GM12878 (cell line): Measurements from ENCODE around the gene STARD13.

Source experiments
- ETV6 ChIP-seq, 2 experiments: fragments of 450-650 bp in 1 of 2; IDR thresholded peaks in 1 of 2; conservative IDR thresholded peaks in 1 of 2; 2 replicates each; pipeline ENCODE4 v1.6.1; 2014; ENCODE audit warnings: antibody characterized with exemption in 1 of 2, borderline replicate concordance in 1 of 2, low read depth in 1 of 2, mild to moderate bottlenecking in 1 of 2, moderate library complexity in 1 of 2
- SP1 ChIP-seq: IDR thresholded peaks from one replicate; pipeline ENCODE4 v1.6.1; 2011; ENCODE audit warnings: low read depth, low read length
- TF ChIP-seq, protein P1 (sequence below): IDR thresholded peaks from 2 replicates; pipeline ENCODE4 v1.6.1; 2012; ENCODE audit warnings: low read depth, low read length, improper control_type of control experiment
- TF ChIP-seq, protein P2 (sequence below), 3 experiments: IDR thresholded peaks in 2 of 3; conservative IDR thresholded peaks in 1 of 3; 2 replicates each; pipeline ENCODE4 v1.5.1; 2011; ENCODE audit warnings: low read depth in 3 of 3, low read length in 3 of 3, mild to moderate bottlenecking in 3 of 3, control low read depth in 2 of 3, moderate library complexity in 2 of 3, inconsistent platforms in 1 of 3, mixed read lengths in 1 of 3; ENCODE audit not compliant: control insufficient read depth in 2 of 3, insufficient read depth in 1 of 3; ENCODE audit errors: extremely low read depth in 1 of 3

DNA sequence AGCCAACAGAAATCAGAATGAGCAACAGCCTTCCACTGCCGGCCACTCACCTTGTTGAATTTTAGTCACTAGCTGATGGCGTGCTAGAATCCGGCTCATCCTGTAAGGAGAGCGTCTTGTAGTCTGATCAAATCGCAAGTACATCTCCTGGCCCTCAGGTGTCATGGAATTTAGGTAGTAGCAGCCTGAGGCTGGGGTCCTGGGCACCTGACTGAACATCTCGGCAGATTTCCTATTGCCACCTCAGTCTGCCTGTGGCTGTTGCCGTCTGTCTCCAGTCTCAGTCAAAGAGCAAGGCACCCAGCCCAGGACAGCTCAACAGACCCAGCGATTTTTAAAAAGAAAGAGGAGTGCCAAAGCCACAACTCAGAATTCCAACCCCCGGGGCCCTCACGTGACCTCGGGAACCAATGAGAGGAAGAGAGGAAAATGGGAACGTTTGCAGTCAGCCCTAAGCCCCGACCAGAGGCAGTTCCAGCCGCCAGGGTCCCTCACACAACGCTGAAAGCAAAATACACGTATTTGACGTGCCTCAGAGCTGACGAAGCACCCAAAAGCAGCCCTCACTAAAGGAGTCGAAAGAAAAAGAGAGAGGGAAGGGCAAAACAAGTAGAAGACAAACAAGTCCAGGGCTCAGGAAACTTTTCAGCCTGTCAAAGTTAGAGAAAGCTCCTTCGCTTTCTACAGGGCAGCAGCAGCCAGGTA lies at the start of gene STARD13:
- TF ChIP-seq, protein P1, sequence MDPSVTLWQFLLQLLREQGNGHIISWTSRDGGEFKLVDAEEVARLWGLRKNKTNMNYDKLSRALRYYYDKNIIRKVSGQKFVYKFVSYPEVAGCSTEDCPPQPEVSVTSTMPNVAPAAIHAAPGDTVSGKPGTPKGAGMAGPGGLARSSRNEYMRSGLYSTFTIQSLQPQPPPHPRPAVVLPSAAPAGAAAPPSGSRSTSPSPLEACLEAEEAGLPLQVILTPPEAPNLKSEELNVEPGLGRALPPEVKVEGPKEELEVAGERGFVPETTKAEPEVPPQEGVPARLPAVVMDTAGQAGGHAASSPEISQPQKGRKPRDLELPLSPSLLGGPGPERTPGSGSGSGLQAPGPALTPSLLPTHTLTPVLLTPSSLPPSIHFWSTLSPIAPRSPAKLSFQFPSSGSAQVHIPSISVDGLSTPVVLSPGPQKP = no peak
- TF ChIP-seq, protein P2, sequence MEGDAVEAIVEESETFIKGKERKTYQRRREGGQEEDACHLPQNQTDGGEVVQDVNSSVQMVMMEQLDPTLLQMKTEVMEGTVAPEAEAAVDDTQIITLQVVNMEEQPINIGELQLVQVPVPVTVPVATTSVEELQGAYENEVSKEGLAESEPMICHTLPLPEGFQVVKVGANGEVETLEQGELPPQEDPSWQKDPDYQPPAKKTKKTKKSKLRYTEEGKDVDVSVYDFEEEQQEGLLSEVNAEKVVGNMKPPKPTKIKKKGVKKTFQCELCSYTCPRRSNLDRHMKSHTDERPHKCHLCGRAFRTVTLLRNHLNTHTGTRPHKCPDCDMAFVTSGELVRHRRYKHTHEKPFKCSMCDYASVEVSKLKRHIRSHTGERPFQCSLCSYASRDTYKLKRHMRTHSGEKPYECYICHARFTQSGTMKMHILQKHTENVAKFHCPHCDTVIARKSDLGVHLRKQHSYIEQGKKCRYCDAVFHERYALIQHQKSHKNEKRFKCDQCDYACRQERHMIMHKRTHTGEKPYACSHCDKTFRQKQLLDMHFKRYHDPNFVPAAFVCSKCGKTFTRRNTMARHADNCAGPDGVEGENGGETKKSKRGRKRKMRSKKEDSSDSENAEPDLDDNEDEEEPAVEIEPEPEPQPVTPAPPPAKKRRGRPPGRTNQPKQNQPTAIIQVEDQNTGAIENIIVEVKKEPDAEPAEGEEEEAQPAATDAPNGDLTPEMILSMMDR (IDR thresholded peaks at IDR 0.05 in 2 of 3, conservative IDR thresholded peaks at IDR 0.05 in 1 of 3; ENCODE audit: control insufficient read depth in 2 of 3, extremely low read depth in 1 of 3, insufficient read depth in 1 of 3, low read depth in 3 of 3, low read length in 3 of 3) = 0 out of 6 replicates have a peak, but pooled peaks of 1 of the 3 experiments have one; percentile 8
- TF ChIP-seq SP1 (no peak), ETV6 (conservative IDR thresholded peaks at IDR 0.05 in 1 of 2, IDR thresholded peaks at IDR 0.05 in 1 of 2; ENCODE audit: borderline replicate concordance in 1 of 2, low read depth in 1 of 2) (no peak)
